Fibroblast of lung (primary cell): ENCODE data around the gene S1PR5. TPM values are rescaled to one million over a fixed set of nuclear protein-coding genes. Genes with fewer than 3 reads are reported as not detected.

Source experiments
- DNase-seq, 2 donors: peaks; one replicate each; pipeline versions ENCODE4 v3.0.0 to v3.0.0-alpha.2; 2010; ENCODE audit warnings: low read depth in 2 of 2
- H2AFZ ChIP-seq: 2 replicates; pipeline ENCODE4 v1.5.1; 2012; ENCODE audit warnings: low read length, control low read depth, inconsistent platforms
- H3K27ac ChIP-seq: 2 replicates; pipeline ENCODE4 v1.5.1; 2011; ENCODE audit warnings: low read length, control low read depth; ENCODE audit not compliant: insufficient read depth
- H3K27me3 ChIP-seq: 2 replicates; pipeline ENCODE4 v1.5.1; 2011; ENCODE audit warnings: mild to moderate bottlenecking, low read length; ENCODE audit not compliant: control insufficient read depth, insufficient read depth
- H3K36me3 ChIP-seq: 2 replicates; pipeline ENCODE4 v1.5.1; 2011; ENCODE audit warnings: low read length; ENCODE audit not compliant: control insufficient read depth, insufficient read depth
- H3K4me1 ChIP-seq: 2 replicates; pipeline ENCODE4 v1.5.1; 2011; ENCODE audit warnings: low read length; ENCODE audit not compliant: control insufficient read depth, insufficient read depth; ENCODE audit errors: extremely low read depth
- H3K4me2 ChIP-seq: 2 replicates; pipeline ENCODE4 v1.5.1; 2011; ENCODE audit warnings: low read length, control low read depth; ENCODE audit not compliant: insufficient read depth; ENCODE audit errors: extremely low read depth
- H3K4me3 ChIP-seq, 4 experiments: fragments of 200-600 bp in 1 of 4; sonication (generic) in 1 of 4; replicated peaks in 1 of 4; 2 replicates each; pipeline ENCODE4 v1.5.1; 2011 to 2016; ENCODE audit warnings: low read length in 4 of 4, low read depth in 3 of 4, mild to moderate bottlenecking in 3 of 4, control low read depth in 2 of 4, inconsistent platforms in 1 of 4, mixed read lengths in 1 of 4; ENCODE audit not compliant: insufficient read depth in 1 of 4; ENCODE audit errors: control extremely low read depth in 1 of 4
- H3K79me2 ChIP-seq: 2 replicates; pipeline ENCODE4 v1.5.1; 2012; ENCODE audit warnings: mild to moderate bottlenecking, low read length, inconsistent platforms; ENCODE audit not compliant: control insufficient read depth, insufficient read depth
- H3K9ac ChIP-seq: 2 replicates; pipeline ENCODE4 v1.5.1; 2011; ENCODE audit warnings: mild to moderate bottlenecking, low read length, control low read depth; ENCODE audit not compliant: insufficient read depth
- H3K9me3 ChIP-seq: 2 replicates; pipeline ENCODE4 v1.5.1; 2012; ENCODE audit warnings: low read depth, low read length; ENCODE audit not compliant: control insufficient read depth, insufficient read depth
- H4K20me1 ChIP-seq: 2 replicates; pipeline ENCODE4 v1.5.1; 2011; ENCODE audit warnings: low read length; ENCODE audit not compliant: control insufficient read depth, insufficient read depth; ENCODE audit errors: extremely low read depth
- CTCF ChIP-seq, 2 donors: IDR thresholded peaks in 1 of 2; conservative IDR thresholded peaks in 1 of 2; 1 replicate in 1 of 2; 2 replicates in 1 of 2; pipeline ENCODE4 v1.5.1; 2011 to 2012; ENCODE audit warnings: low read length in 2 of 2, control low read depth in 1 of 2, inconsistent platforms in 1 of 2, low read depth in 1 of 2, mild to moderate bottlenecking in 1 of 2
- EZH2 ChIP-seq: IDR thresholded peaks from 2 replicates; pipeline ENCODE4 v1.5.1; 2012; ENCODE audit warnings: low read length, control low read depth, mild to moderate bottlenecking; ENCODE audit errors: missing control alignments
- polyA plus RNA-seq, 2 donors: library from polyadenylated mRNA; depleted of rRNA in 1 of 2; stranded (reverse) in 1 of 2; unstranded in 1 of 2; fragments of >200 nt; gene quantifications; 2 replicates each; pipeline ENCODE4 v1.2.1, GENCODE V29; 2011 to 2012; ENCODE audit warnings: missing spikeins in 1 of 2
- total RNA-seq: library from RNA; depleted of rRNA; stranded (reverse); fragments of >200 nt; gene quantifications from 2 replicates; pipeline ENCODE4 v1.2.1, GENCODE V29; 2014

The S1PR5 gene
- total and polyA plus RNA-seq, 2 donors (not counting 1 experiment from before 2014, with no cell fraction given) = 0.19 TPM; not detected in 1

- H3K9ac ChIP-seq = no peak overlapping the region
- no peak for DNase-seq
- H3K27me3 ChIP-seq = no peaks in the 10 kb centered on the region
- no peak overlapping the region for H3K4me2 ChIP-seq
- H3K9me3 ChIP-seq = no peaks in the 10 kb centered on the region
- H3K4me3 ChIP-seq = no peak overlapping the region
- TF ChIP-seq CTCF (conservative IDR thresholded peaks at IDR 0.05 in 1 of 2, IDR thresholded peaks at IDR 0.05 in 1 of 2; ENCODE audit: low read depth in 1 of 2, low read length in 2 of 2) (no peak), EZH2 (no peak)
- H2AFZ ChIP-seq = no peak overlapping the region
- H4K20me1 ChIP-seq = no peaks in the 10 kb centered on the region
- H3K79me2 ChIP-seq = no peaks in the 10 kb centered on the region
- no peaks in the 10 kb centered on the region for H3K36me3 ChIP-seq
- no peak overlapping the region for H3K27ac ChIP-seq
- H3K4me1 ChIP-seq = no peaks in the 10 kb centered on the region
These were observed 21.1 kb upstream of the S1PR5 start for GRCh38 chr19:10538204-10538983.

- Histone ChIP-seq H3K4me3 (no peak overlapping the region), H4K20me1 (no peaks in the 10 kb centered on the region), H3K79me2 (no peaks in the 10 kb centered on the region), H3K4me1 (no peaks in the 10 kb centered on the region), H2AFZ (no peak overlapping the region), H3K9me3 (no peaks in the 10 kb centered on the region), H3K9ac (no peak overlapping the region), H3K27ac (no peak overlapping the region), H3K27me3 (no peaks in the 10 kb centered on the region), H3K36me3 (no peaks in the 10 kb centered on the region), H3K4me2 (no peak overlapping the region)
- TF ChIP-seq CTCF (conservative IDR thresholded peaks at IDR 0.05 in 1 of 2, IDR thresholded peaks at IDR 0.05 in 1 of 2; ENCODE audit: low read depth in 1 of 2, low read length in 2 of 2) = no peak
- TF ChIP-seq EZH2 = no peak
- DNase-seq = no peak
These were observed 20.4 kb upstream of the S1PR5 start for GRCh38 chr19:10537668-10538067.

GRCh38 chr19:10535613-10536012 lies 18.4 kb upstream of the S1PR5 start:
- no peak overlapping the region for H3K9ac ChIP-seq
- no peaks in the 10 kb centered on the region for H4K20me1 ChIP-seq
- TF ChIP-seq CTCF (conservative IDR thresholded peaks at IDR 0.05 in 1 of 2, IDR thresholded peaks at IDR 0.05 in 1 of 2; ENCODE audit: low read depth in 1 of 2, low read length in 2 of 2) (no peak), EZH2 (no peak)
- no peak overlapping the region for H3K4me3 ChIP-seq
- no peaks in the 10 kb centered on the region for H3K4me1 ChIP-seq
- no peak overlapping the region for H2AFZ ChIP-seq
- no peaks in the 10 kb centered on the region for H3K27me3 ChIP-seq
- H3K79me2 ChIP-seq = no peaks in the 10 kb centered on the region
- H3K4me2 ChIP-seq = no peak overlapping the region
- peak in 1 of 2 donors; percentile 37 for DNase-seq
- H3K27ac ChIP-seq = no peak overlapping the region
- H3K36me3 ChIP-seq = no peaks in the 10 kb centered on the region
- no peaks in the 10 kb centered on the region for H3K9me3 ChIP-seq
